ENCODE data around the gene BECN2.
A peak's percentile ranks its signal among the peaks of the same experiment; 100 is the strongest.
"Not testable (repeated sequence)": the region's sequence is repeated elsewhere in the genome, so short reads cannot be mapped to it uniquely, and the experiment has no call there.

The BECN2 gene

GRCh38 chr1:241979926-241980325 is 22.4 kb downstream of the BECN2 start:
- no peak for DNase-seq (ENCODE audit: low spot score)

- peak; percentile 44 for DNase-seq (ENCODE audit: low spot score)
These were observed 28.2 kb downstream of the BECN2 start for GRCh38 chr1:241985787-241986186.

GRCh38 chr1:241988389-241988930 is 30.9 kb downstream of the BECN2 start:
- DNase-seq (ENCODE audit: low spot score): not testable (repeated sequence)

GRCh38 chr1:241990040-241990439 is 32.5 kb downstream of the BECN2 start:
- DNase-seq (ENCODE audit: low spot score): no peak

GRCh38 chr1:241992734-241993133 is 35.2 kb downstream of the BECN2 start:
- DNase-seq (ENCODE audit: low spot score): no peak

GRCh38 chr1:241994171-241994570 is 36.6 kb downstream of the BECN2 start:
- no peak for DNase-seq (ENCODE audit: low spot score)

GRCh38 chr1:241997401-241997998 is 39.9 kb downstream of the BECN2 start:
- DNase-seq (ENCODE audit: low spot score): no peak

- DNase-seq (ENCODE audit: low spot score): peak; percentile 57
These were observed 40.9 kb downstream of the BECN2 start for GRCh38 chr1:241998412-241998921.

GRCh38 chr1:241999026-241999425 is 41.5 kb downstream of the BECN2 start, which contains the start of gene MAP1LC3C:
MAP1LC3C (minus strand) TSS chr1:241999098; CDS start chr1:241999008, 90 bp downstream.
- no peak for DNase-seq (ENCODE audit: low spot score)

GRCh38 chr1:242000434-242000833 is 42.9 kb downstream of the BECN2 start:
- no peak for DNase-seq (ENCODE audit: low spot score)

- DNase-seq (ENCODE audit: low spot score): no peak
These were observed 44.5 kb downstream of the BECN2 start for GRCh38 chr1:242002072-242002471.

GRCh38 chr1:242002510-242002909 is 44.9 kb downstream of the BECN2 start:
- no peak for DNase-seq (ENCODE audit: low spot score)

- DNase-seq (ENCODE audit: low spot score): no peak
These were observed 47.4 kb downstream of the BECN2 start for GRCh38 chr1:242004751-242005495.

GRCh38 chr1:242005866-242006535 is 48.4 kb downstream of the BECN2 start:
- no peak for DNase-seq (ENCODE audit: low spot score)

GRCh38 chr1:242006976-242007375 is 49.4 kb downstream of the BECN2 start:
- no peak for DNase-seq (ENCODE audit: low spot score)

All from germinal center (tissue), 1 donor.